ENCODE results near the gene C12orf76.
A peak's percentile ranks its signal among the peaks of the same experiment; 100 is the strongest.
"Not testable (repeated sequence)": the region's sequence is repeated elsewhere in the genome, so short reads cannot be mapped to it uniquely, and the experiment has no call there.

C12orf76 gene, protein sequence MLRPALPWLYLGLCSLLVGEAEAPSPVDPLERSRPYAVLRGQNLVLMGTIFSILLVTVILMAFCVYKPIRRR

GRCh38 chr12:110048242-110049027 lies at the start of gene C12orf76:
TSS of gene C12orf76 (minus strand) at chr12:110048522. CDS start at chr12:110048495, 27 bp downstream.
- peak; percentile 95 for DNase-seq

- no peak for DNase-seq
Observed at GRCh38 chr12:110093631-110094311, 45.4 kb upstream of the C12orf76 start.

- DNase-seq = no peak
Observed at GRCh38 chr12:110091136-110091711, 42.9 kb upstream of the C12orf76 start.

- DNase-seq = no peak
Observed at GRCh38 chr12:110090266-110091135, 42.2 kb upstream of the C12orf76 start.

GRCh38 chr12:110088936-110089335 lies 40.6 kb upstream of the C12orf76 start:
- no peak for DNase-seq

- not testable (repeated sequence) for DNase-seq
Observed at GRCh38 chr12:110088216-110088615, 39.9 kb upstream of the C12orf76 start.

DNA sequence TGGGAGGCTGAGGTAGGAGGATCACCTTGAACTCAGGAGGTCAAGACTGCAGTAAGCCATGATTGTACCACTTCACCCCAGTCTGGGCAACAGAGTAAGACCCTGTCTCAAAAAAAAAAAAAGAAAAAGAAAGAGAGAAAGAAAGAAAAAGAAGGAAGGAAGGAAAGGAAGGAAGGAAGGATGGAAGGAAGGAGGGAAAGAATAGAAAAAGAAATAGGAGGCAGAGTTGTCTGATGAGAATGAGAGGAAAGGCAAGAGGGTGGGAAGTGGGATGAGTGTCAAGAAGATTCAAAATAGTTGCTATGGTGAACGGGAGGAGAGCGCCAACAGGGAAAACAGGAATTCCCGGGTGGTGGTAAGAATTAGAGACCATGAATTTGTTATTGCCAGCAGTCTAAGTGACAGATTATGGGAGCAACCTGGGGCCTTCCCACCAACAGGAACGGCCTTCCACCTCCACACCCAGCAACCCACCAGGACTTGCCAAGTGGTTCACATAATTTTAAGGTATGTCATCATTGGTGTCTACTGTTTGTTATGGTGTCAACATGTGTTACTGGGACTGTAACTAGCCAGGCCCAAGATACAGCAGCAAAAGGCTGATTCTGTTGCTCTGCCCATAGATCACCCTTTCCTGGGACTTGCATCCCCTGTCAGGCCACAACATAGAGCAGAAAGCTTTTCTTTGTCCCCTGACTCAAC lies 36.1 kb upstream of the C12orf76 start:
- no peak for DNase-seq

DNA sequence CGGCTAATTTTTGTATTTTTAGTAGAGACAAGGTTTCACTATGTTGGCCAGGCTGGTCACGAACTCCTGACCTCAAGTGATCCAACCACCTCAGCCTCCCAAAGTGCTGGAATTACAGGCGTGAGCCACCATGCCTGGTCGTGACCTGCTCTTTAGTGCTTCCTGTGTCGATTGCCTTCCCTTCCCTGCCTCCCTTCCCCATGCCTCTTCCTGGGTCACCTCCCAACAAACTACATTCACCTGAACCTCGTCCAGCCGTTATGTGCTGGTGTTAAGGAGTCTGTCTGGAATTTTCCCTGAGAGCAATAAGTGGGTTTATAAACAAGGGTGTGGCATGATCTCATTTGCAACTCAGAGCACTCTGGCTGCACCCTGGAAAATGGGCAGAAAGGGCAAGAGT lies 32.1 kb upstream of the C12orf76 start:
- no peak for DNase-seq

GRCh38 chr12:110079477-110080400 lies 31.4 kb upstream of the C12orf76 start:
- DNase-seq = peak; percentile 86

DNA sequence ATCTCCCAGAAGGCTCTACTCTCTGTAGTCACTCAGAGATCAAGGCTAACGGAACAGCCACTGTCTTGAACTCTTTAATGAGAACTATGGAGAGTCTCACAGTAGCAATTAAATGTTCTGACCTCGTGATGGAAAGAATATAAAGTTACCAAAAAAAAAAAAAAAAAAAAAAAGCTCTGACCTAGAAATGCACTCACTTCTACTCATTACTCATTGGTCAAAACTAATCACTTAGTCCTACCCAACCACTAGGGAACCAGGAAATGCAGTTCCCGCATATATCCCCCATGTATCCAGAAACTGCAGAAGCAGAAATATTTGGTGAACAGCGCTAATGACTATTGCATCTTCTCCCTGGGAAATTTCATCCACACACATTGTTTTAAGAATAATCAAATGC lies 29.5 kb upstream of the C12orf76 start:
- no peak for DNase-seq

GRCh38 chr12:110075880-110076279 lies 27.6 kb upstream of the C12orf76 start:
- no peak for DNase-seq

GRCh38 chr12:110074089-110074488 lies 25.8 kb upstream of the C12orf76 start:
- DNase-seq = no peak

GRCh38 chr12:110073049-110073831 lies 24.9 kb upstream of the C12orf76 start:
- DNase-seq = peak; percentile 16

- not testable (repeated sequence) for DNase-seq
Observed at GRCh38 chr12:110072636-110073035, 24.3 kb upstream of the C12orf76 start.

DNA sequence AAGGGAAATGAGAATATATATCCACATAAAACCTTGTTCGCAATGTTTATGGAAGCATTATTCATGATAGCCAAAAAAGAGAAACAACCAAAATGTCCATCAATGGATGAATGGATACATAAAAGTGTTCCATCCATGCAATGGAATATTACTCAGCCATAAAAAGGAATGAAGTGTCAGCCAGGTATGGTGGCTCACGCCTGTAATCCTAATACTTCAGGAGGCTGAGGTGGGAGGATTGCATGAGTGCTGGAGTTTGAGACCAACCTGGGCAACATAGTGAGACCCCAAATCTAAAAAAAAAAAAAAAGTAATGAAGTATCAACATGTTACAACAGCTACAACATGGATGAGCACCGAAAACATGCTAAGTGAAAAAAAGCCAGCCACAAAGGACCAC lies 23.6 kb upstream of the C12orf76 start:
- no peak for DNase-seq

GRCh38 chr12:110071504-110071903 lies 23.2 kb upstream of the C12orf76 start:
- no peak for DNase-seq

DNA sequence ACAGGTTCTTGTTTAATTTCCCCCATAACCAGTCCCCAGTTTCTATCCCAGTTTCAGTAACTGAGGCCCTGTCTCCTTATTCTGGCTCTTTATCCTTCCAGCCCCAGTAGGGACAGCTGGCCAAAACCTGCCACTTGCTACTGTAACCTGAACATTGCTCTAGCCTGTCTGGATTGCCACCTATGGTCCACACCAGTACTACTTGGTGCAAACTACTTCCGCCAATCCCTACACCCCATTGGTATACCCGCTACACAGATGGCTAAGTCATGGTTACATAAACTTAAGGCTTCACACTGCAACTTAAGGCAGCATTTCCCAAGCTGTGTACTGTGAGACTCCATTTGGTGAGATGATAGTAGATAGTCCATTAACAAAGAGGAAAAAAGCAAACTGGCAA lies 20.3 kb upstream of the C12orf76 start:
- no peak for DNase-seq

GRCh38 chr12:110068115-110068514 lies 19.8 kb upstream of the C12orf76 start:
- not testable (repeated sequence) for DNase-seq

DNA sequence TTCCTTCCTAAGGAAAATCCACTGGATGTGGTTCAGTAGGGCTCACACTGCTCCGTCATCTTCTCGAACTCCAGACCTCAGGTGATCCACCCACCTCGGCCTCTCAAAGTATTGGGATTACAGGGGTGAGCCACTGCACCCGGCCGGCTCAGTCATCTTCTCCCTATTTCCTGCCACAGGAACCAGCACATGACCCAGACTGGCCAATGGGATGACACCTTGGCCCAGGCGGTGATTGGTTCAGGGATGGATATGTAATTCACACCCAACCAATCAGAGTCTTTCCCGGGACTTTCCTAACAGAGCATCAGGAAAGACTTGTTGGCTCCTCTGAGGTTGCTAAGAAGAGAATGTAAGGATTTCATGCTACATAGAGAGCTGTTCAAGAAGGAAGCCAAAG lies 19.2 kb upstream of the C12orf76 start:
- DNase-seq = no peak

GRCh38 chr12:110065540-110065939 lies 17.2 kb upstream of the C12orf76 start:
- no peak for DNase-seq

All from CD4-positive, alpha-beta T cell treated with Interleukin-4 for 4 hours (primary cell).